T-cell (primary cell): ENCODE measurements around the gene RHOF. TPM values are rescaled to one million over a fixed set of nuclear protein-coding genes. Genes with fewer than 3 reads are reported as not detected.

Experiments
- ATAC-seq, 4 experiments: fragments of 200-7000 bp in 3 of 4; fragments of 150-1000 bp in 1 of 4; cut with Tn5 transposase; replicated peaks in 1 of 4; 1 replicate in 3 of 4; 2 replicates in 1 of 4; pipeline ENCODE4 v1.10.0; 2021; ENCODE audit warnings: moderate library complexity in 3 of 4, mild to moderate bottlenecking in 2 of 4, moderate number of reproducible peaks in 1 of 4
- CTCF ChIA-PET, 2 donors: fragments of 300-600 bp; sonication (Branson Sonifier 250); formaldehyde crosslinking; loops; one replicate each; lab custom pipeline; 2022; ENCODE audit warnings: antibody characterized with exemption in 2 of 2; lab: Charles Lee
- POLR2A ChIA-PET, 2 donors: fragments of 300-600 bp; sonication (Branson Sonifier 250); formaldehyde crosslinking; loops; one replicate each; lab custom pipeline; 2022; ENCODE audit warnings: antibody characterized with exemption in 2 of 2; lab: Charles Lee
- DNase-seq, 35 experiments: peaks; one replicate each; pipeline versions ENCODE4 v3.0.0 to v3.0.0-alpha.2; 2013 to 2023
- H3K27ac ChIP-seq: one replicate; pipeline ENCODE4 v1.5.1; 2013; ENCODE audit warnings: low read length
- H3K27me3 ChIP-seq, 2 experiments: replicated peaks in 1 of 2; 1 replicate in 1 of 2; 2 replicates in 1 of 2; pipeline versions ENCODE4 v1.6.1 to v1.7.0; 2013; ENCODE audit warnings: low read length in 1 of 2, mixed read lengths in 1 of 2; ENCODE audit not compliant: control insufficient read depth in 2 of 2, insufficient read depth in 2 of 2; ENCODE audit errors: extremely low read depth in 1 of 2
- H3K36me3 ChIP-seq, 2 donors: 1 replicate in 1 of 2; 2 replicates in 1 of 2; pipeline versions ENCODE4 v1.6.1 to v1.7.0; 2013; ENCODE audit warnings: low read length in 1 of 2; ENCODE audit not compliant: control insufficient read depth in 2 of 2, insufficient read depth in 1 of 2; ENCODE audit errors: extremely low read depth in 1 of 2
- H3K4me1 ChIP-seq, 2 experiments: 1 replicate in 1 of 2; 2 replicates in 1 of 2; pipeline versions ENCODE4 v1.6.1 to v1.7.0; 2013; ENCODE audit warnings: low read length in 2 of 2, mixed read lengths in 1 of 2; ENCODE audit not compliant: insufficient read depth in 2 of 2, control insufficient read depth in 1 of 2; ENCODE audit errors: extremely low read depth in 1 of 2
- H3K4me3 ChIP-seq, 2 donors: 1 replicate in 1 of 2; 2 replicates in 1 of 2; pipeline versions ENCODE4 v1.5.1 to v1.7.0; 2013; ENCODE audit warnings: mild to moderate bottlenecking in 2 of 2, low read length in 1 of 2, moderate library complexity in 1 of 2; ENCODE audit not compliant: control insufficient read depth in 1 of 2; ENCODE audit errors: extremely low read depth in 1 of 2
- H3K9me3 ChIP-seq: 2 replicates; pipeline ENCODE4 v1.7.0; 2013
- H3K27ac Mint-ChIP-seq, 2 donors: one replicate each; pipeline ENCODE4 v1.8.0; 2020 to 2021; ENCODE audit warnings: mild to moderate bottlenecking in 2 of 2, mixed read lengths in 2 of 2
- H3K27me3 Mint-ChIP-seq, 2 donors: one replicate each; pipeline ENCODE4 v1.8.0; 2021 to 2022; ENCODE audit warnings: mixed read lengths in 2 of 2
- H3K36me3 Mint-ChIP-seq: one replicate; pipeline ENCODE4 v1.8.0; 2021; ENCODE audit warnings: mixed read lengths
- H3K4me1 Mint-ChIP-seq, 3 donors: one replicate each; pipeline ENCODE4 v1.8.0; 2020 to 2022; ENCODE audit warnings: mixed read lengths in 3 of 3, mild to moderate bottlenecking in 1 of 3
- H3K4me3 Mint-ChIP-seq, 3 donors: one replicate each; pipeline ENCODE4 v1.8.0; 2020 to 2022; ENCODE audit warnings: mild to moderate bottlenecking in 3 of 3, mixed read lengths in 3 of 3, moderate library complexity in 3 of 3
- H3K9me3 Mint-ChIP-seq, 3 donors: one replicate each; pipeline ENCODE4 v1.8.0; 2020 to 2022; ENCODE audit warnings: mixed read lengths in 3 of 3
- WGBS: methylation state at CpG from one replicate; pipeline ENCODE4 v1.1.5; 2013; ENCODE audit warnings: missing lambda C conversion rate; ENCODE audit not compliant: insufficient coverage; 5-methylcytosine and 5-hydroxymethylcytosine counted together
- total RNA-seq, 35 experiments: library from RNA in 6 of 35; stranded (reverse) in 6 of 35; fragments of 120-200 nt in 1 of 35; gene quantifications; one replicate each; pipeline versions ENCODE4 v1.2.1 to v1.2.4 and lab custom pipeline; 2013 to 2026

The RHOF gene
- total RNA-seq, 5 donors from 2014 or later (not counting 1 experiment from before 2014, with no cell fraction given), result 137 to 158 (median 145) TPM

DNA sequence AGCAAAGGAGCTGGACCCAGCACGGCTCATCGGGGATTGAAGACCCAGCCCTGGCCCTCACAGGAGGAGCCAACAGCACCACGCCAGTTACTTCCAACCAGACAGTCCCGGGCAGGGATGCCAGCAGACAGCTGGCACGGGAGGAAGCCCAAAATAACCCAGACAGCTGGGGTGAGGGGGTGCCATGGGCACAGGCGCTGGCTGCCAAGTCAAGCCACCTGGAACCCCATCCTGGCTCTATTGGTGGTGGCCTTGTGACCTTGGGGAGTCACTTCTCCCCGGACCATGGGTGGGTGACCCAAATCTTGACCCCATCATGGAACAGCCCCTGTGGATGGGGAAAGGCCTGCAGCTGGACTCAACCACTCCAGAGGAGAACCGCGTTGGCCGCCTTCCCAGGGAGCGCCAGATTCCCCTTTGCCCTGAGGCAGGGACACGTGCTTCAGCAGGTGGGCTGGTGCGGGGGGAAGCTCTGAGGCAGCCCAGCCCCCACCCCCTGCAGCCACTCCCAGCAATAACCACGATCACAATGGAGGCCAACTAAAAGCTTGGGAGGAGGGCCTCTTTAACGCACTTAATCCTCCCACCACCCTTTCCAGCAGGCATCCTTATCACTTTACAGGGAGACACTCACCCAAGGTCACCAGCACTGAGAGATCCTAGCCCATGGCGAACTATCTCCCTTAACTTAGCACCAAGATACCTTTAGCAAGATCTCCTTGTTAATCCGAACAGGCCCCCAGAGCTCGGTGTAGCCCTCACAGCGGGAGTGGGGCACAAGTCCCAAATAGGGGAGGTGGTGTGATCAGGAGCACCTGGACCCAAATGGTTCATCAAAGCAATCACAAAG, 4.7 kb upstream of the RHOF start:
- Mint-ChIP-seq H3K27ac (peak overlapping the region; percentile 89), H3K9me3 (no peaks in the 10 kb centered on the region), H3K4me1 (peaks cover 43 to 58% (median 49%) of the 10 kb centered on the region in 3 donors), H3K36me3 (peaks cover 27% of the 10 kb centered on the region), H3K27me3 (no peaks in the 10 kb centered on the region), H3K4me3 (peak overlapping the region; percentile 83 to 88 (median 85))
- ChIA-PET POLR2A (interaction anchor here (0.5 to 0.7 kb wide), 4 partner anchors 9 to 40 kb away, joined by 4 to 13 read pairs (median 6); no protein-coding TSS in a partner anchor), CTCF (interaction anchor here (1.4 to 7.9 kb wide), 4 partner anchors 8 to 112 kb away, joined by 3 to 344 read pairs (median 4); partner anchors contain the start of gene SETD1B (in 1 of the 2))
- peaks cover 20 to 62% of the 10 kb centered on the region in 2 experiments for H3K4me1 ChIP-seq
- H3K27ac ChIP-seq, result peak overlapping the region; percentile 21
- DNase-seq, result peak in 1 of 35 experiments; percentile 21
- no peaks in the 10 kb centered on the region for H3K9me3 ChIP-seq
- 61% methylated on average over 13 of the region's 19 CpGs for WGBS
- no peaks in the 10 kb centered on the region for H3K27me3 ChIP-seq
- H3K36me3 ChIP-seq, result peaks cover 6 to 36% of the 10 kb centered on the region in 2 donors
- peak overlapping the region in 1 of 2 donors; percentile 15 for H3K4me3 ChIP-seq
- ATAC-seq, result no peak

DNA sequence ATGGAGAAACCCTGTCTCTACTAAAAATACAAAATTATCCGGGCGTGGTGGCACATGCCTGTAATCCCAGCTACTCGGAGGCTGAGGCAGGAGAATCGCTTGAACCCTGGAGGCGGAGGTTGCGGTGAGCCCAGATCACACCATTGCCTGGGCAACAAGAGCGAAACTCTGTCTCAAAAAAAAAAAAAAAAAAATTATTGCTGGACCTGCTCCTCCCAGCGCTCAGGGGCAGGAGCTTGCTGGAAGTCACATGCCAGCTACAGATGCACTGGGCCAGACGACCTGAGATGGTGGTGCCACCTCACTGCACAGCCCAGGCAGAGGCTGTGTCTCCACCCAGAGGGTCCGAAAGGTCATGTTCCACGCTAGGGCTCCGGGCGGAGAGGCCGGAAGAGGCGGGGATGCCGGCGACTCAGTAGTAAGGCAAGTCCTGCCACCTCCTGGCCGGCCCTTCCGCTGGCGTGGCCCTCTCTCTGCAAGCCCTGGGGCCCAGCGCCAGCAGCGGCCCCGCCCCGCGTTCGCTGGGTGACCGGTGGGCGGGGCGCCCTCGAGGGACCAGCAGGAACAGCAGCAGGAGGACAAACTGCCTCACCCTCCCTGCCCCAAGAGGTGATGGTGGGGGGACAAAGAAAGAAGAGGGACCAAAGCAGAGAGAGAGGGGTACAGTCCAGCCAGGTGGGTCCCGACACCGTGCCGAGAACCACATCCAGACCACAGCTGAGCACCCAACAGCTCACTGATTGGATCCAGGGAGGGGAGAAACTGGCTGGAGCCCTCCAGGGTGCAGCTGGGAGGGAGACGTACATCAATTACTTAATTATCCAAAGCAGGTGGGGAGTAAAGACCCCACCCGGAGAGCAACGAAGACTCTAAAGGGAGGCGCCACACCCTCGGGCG, 3.6 kb upstream of the RHOF start:
- Histone ChIP-seq H3K27me3 (no peaks in the 10 kb centered on the region), H3K4me1 (peaks cover 20 to 64% of the 10 kb centered on the region in 2 experiments), H3K27ac (no peak overlapping the region), H3K36me3 (peaks cover 6 to 36% of the 10 kb centered on the region in 2 donors), H3K4me3 (no peak overlapping the region), H3K9me3 (no peaks in the 10 kb centered on the region)
- WGBS, result 89% methylated on average over 21 of the region's 39 CpGs
- Mint-ChIP-seq H3K36me3 (peaks cover 27% of the 10 kb centered on the region), H3K4me1 (peaks cover 48 to 53% (median 53%) of the 10 kb centered on the region in 3 donors), H3K9me3 (no peaks in the 10 kb centered on the region), H3K27me3 (no peaks in the 10 kb centered on the region), H3K4me3 (peak overlapping the region; percentile 83 to 88 (median 85)), H3K27ac (peak overlapping the region; percentile 81 to 89)
- no peak for DNase-seq
- ChIA-PET POLR2A (interaction anchor here (0.6 to 2.1 kb wide), 7 partner anchors 9 to 397 kb away, joined by 4 to 17 read pairs (median 7); partner anchors contain the start of gene RNF34 (in 1 of the 2)), CTCF (interaction anchor here (0.6 to 7.9 kb wide), 9 partner anchors 10 to 641 kb away, joined by 3 to 344 read pairs (median 6); partner anchors contain the start of gene SETD1B (in 1 of the 2))
- ATAC-seq, result no peak

DNA sequence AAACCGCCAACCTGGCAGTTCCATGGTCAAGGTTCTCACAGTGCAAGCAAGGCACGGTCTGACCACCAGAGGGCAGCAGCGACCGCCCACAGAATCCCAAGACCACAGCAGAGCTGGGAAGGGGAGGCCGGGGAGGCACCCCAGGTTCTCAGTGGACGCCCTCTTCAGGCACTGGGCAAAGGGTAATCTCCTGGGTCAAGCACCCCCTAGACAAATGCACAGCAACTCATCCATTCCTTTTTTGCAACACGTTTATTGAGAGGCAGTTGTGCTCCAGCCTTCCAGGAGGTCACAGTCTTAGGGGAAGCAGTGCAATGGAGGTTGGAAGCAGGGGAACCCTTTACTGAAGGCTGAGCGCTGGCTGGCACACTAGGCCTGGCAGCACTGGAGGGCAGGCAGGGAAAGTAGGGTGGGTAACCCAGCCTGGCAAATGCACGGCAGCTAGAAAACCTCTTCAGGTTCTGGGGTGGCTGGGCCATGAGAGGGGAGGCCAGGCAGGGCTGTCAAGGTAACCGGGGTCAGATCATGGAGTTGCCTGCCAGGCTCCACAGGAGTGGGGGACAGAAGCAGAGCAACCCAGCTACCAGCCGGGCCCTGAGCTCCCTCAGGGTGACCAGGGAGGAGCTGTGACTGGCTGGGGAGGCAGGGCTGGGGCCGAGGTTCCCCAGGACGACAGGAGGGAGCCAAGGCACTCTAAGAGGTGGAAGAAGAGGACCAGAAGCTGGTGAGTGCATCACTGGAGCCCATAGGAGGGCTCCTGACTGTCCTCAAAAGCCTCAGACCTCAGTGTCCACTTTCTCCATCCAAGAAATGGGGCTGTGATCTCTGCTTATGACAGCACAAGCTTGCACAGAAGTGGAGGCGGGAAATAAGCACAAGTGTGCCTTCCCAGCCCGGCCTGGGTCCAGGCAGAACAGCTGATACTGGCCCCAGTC, 1.8 kb upstream of the RHOF start:
- H3K4me1 ChIP-seq, result peaks cover 30 to 82% of the 10 kb centered on the region in 2 experiments
- H3K27ac ChIP-seq, result peak overlapping the region; percentile 97
- ATAC-seq (peak; percentile 20 to 28 (median 24)), DNase-seq (peak in 34 of 35 experiments; percentile 61 to 93 (median 79))
- H3K9me3 ChIP-seq, result no peaks in the 10 kb centered on the region
- Mint-ChIP-seq H3K4me3 (peak overlapping the region; percentile 79 to 94 (median 94)), H3K4me1 (peaks cover 60 to 67% (median 64%) of the 10 kb centered on the region in 3 donors), H3K27me3 (no peaks in the 10 kb centered on the region), H3K27ac (peak overlapping the region; percentile 89 to 92), H3K36me3 (peaks cover 21% of the 10 kb centered on the region), H3K9me3 (no peaks in the 10 kb centered on the region)
- peak overlapping the region in 1 of 2 donors; percentile 27 for H3K4me3 ChIP-seq
- CTCF ChIA-PET, result interaction anchor here (0.5 to 7.9 kb wide), 23 partner anchors 12 to 292 kb away, joined by 3 to 344 read pairs (median 4); partner anchors contain the start of gene SETD1B (in 1 of the 2)
- POLR2A ChIA-PET, result interaction anchor here (0.6 to 2.6 kb wide), 7 partner anchors 11 to 35 kb away, joined by 3 to 22 read pairs (median 8); no protein-coding TSS in a partner anchor
- 47% methylated on average over 9 of the region's 15 CpGs for WGBS
- H3K36me3 ChIP-seq, result peaks cover 6 to 36% of the 10 kb centered on the region in 2 donors
- H3K27me3 ChIP-seq, result no peaks in the 10 kb centered on the region

GRCh38 chr12:121794534-121795033, 1.1 kb upstream of the RHOF start:
- Mint-ChIP-seq H3K27me3 (no peaks in the 10 kb centered on the region), H3K4me1 (peaks cover 67 to 74% (median 71%) of the 10 kb centered on the region in 3 donors), H3K9me3 (no peaks in the 10 kb centered on the region), H3K36me3 (peaks cover 21% of the 10 kb centered on the region), H3K27ac (peak overlapping the region; percentile 89 to 92), H3K4me3 (peak overlapping the region; percentile 79 to 94 (median 94))
- Histone ChIP-seq H3K27ac (peak overlapping the region; percentile 97), H3K9me3 (no peaks in the 10 kb centered on the region), H3K4me3 (peak overlapping the region; percentile 27 to 98), H3K4me1 (peaks cover 34 to 89% of the 10 kb centered on the region in 2 experiments), H3K27me3 (no peaks in the 10 kb centered on the region), H3K36me3 (peaks cover 6 to 36% of the 10 kb centered on the region in 2 donors)
- ATAC-seq (peak; percentile 13 to 27 (median 16)), DNase-seq (peak in 9 of 35 experiments; percentile 31 to 66 (median 48))
- 0% methylated on average over 8 of the region's 13 CpGs for WGBS
- ChIA-PET POLR2A (interaction anchor here (0.5 to 2.6 kb wide), 10 partner anchors 8 to 326 kb away, joined by 3 to 22 read pairs (median 4); partner anchors contain the start of gene SETD1B (in 1 of the 2)), CTCF (interaction anchor here (0.6 to 7.9 kb wide), 35 partner anchors 8 to 472 kb away, joined by 3 to 344 read pairs (median 4); partner anchors contain the start of genes PSMD9 (in 1 of the 2), SETD1B (in 1 of the 2), TMEM120B (in 1 of the 2) and VPS33A (in 1 of the 2))
